OCI-LY7 (cell line): ENCODE data around the gene TMEM256. TPM values are rescaled to one million over a fixed set of nuclear protein-coding genes. Genes with fewer than 3 reads are reported as not detected.

ENCODE experiments used
- BruUV-seq: library from RNA; stranded (reverse); fragments of 400-500 nt; replicated peaks from 2 replicates; lab custom pipeline; 2021; lab: Mats Ljungman, UMichigan
- CTCF ChIA-PET: fragments of 300-600 bp; sonication (Branson Sonifier 250); formaldehyde crosslinking; loops from one replicate; lab custom pipeline; 2022; ENCODE audit warnings: antibody characterized with exemption; ENCODE audit not compliant: unreplicated experiment; lab: Charles Lee
- POLR2A ChIA-PET: fragments of 300-600 bp; sonication (Branson Sonifier 250); formaldehyde crosslinking; loops from one replicate; lab custom pipeline; 2022; ENCODE audit warnings: antibody characterized with exemption; lab: Charles Lee
- DNase-seq: peaks from one replicate; pipeline ENCODE4 v3.0.0-alpha.2; 2015; ENCODE audit warnings: low spot score
- H2AFZ ChIP-seq: fragments of 200-600 bp; sonication (generic), shearing (Covaris generic); 2 replicates; pipeline ENCODE4 v1.6.1; 2014; ENCODE audit warnings: mild to moderate bottlenecking, antibody characterized with exemption, low read length, moderate library complexity
- H3K27ac ChIP-seq: fragments of 200-600 bp; sonication (generic); 2 replicates; pipeline ENCODE4 v1.5.1; 2014; ENCODE audit warnings: mixed run types, low read depth, mild to moderate bottlenecking, moderate library complexity, low read length, inconsistent platforms; ENCODE audit not compliant: poor library complexity, severe bottlenecking
- H3K36me3 ChIP-seq: fragments of 200-600 bp; sonication (generic); 2 replicates; pipeline ENCODE4 v1.6.1; 2014; ENCODE audit warnings: mild to moderate bottlenecking, antibody characterized with exemption, low read length, moderate library complexity, mixed read lengths; ENCODE audit not compliant: insufficient read depth
- H3K4me1 ChIP-seq: fragments of 200-600 bp; sonication (generic); 2 replicates; pipeline ENCODE4 v1.5.1; 2014; ENCODE audit warnings: mild to moderate bottlenecking, low read length; ENCODE audit not compliant: insufficient read depth, poor library complexity, severe bottlenecking
- H3K4me2 ChIP-seq: fragments of 200-600 bp; sonication (generic); 2 replicates; pipeline ENCODE4 v1.6.1; 2014; ENCODE audit warnings: mild to moderate bottlenecking, low read length
- H3K4me3 ChIP-seq: fragments of 200-600 bp; sonication (generic); 2 replicates; pipeline ENCODE4 v1.5.1; 2014; ENCODE audit warnings: mild to moderate bottlenecking, low read depth, low read length; ENCODE audit not compliant: poor library complexity, severe bottlenecking
- H3K79me2 ChIP-seq: fragments of 200-600 bp; sonication (generic); 2 replicates; pipeline ENCODE4 v1.6.1; 2016; ENCODE audit warnings: low read depth, mild to moderate bottlenecking, low read length, moderate library complexity, mixed read lengths; ENCODE audit not compliant: insufficient read depth
- H3K9me2 ChIP-seq: fragments of 200-600 bp; sonication (generic); 2 replicates; pipeline ENCODE4 v1.6.1; 2016; ENCODE audit warnings: mild to moderate bottlenecking, low read length, mixed read lengths; ENCODE audit not compliant: insufficient read depth
- H3K9me3 ChIP-seq: fragments of 200-600 bp; sonication (generic); 2 replicates; pipeline ENCODE4 v1.6.1; 2014; ENCODE audit warnings: mild to moderate bottlenecking, mixed run types, low read length, mixed read lengths
- H4K20me1 ChIP-seq: fragments of 200-600 bp; sonication (generic); 2 replicates; pipeline ENCODE4 v1.6.1; 2014; ENCODE audit warnings: mild to moderate bottlenecking, antibody characterized with exemption, low read length, moderate library complexity, mixed read lengths; ENCODE audit not compliant: insufficient read depth
- CTCF ChIP-seq: fragments of 200-600 bp; sonication (generic); conservative IDR thresholded peaks from 2 replicates; pipeline ENCODE4 v1.5.1; 2014; ENCODE audit warnings: mild to moderate bottlenecking, antibody characterized with exemption, low read length, moderate library complexity, mixed read lengths
- EZH2phosphoT487 ChIP-seq: fragments of 200-600 bp; sonication (generic); IDR thresholded peaks from 2 replicates; pipeline ENCODE4 v1.6.1; 2018; ENCODE audit warnings: low read depth, borderline replicate concordance, mild to moderate bottlenecking, mixed run types, antibody characterized with exemption, low read length, moderate library complexity, mixed read lengths
- intact Hi-C: fragments of 100-400 bp; cut with micrococcal nuclease; formaldehyde crosslinking; loops from one replicate; pipeline ENCODE4 v1.10.0; 2022; ENCODE audit not compliant: unreplicated experiment
- total RNA-seq, 2 experiments: library from RNA; depleted of rRNA in 1 of 2; stranded (reverse); fragments of >200 nt in 1 of 2; shearing (Covaris generic) in 1 of 2; gene quantifications; 2 replicates each; pipeline ENCODE4 v1.2.3, GENCODE V29; 2014 to 2022

The TMEM256 gene
- total RNA-seq, 2 experiments from 2014 or later: 96.6 to 165 TPM

- Histone ChIP-seq H3K27ac (no peak within 1 kb of the TSS), H3K4me1 (no peaks in the 10 kb centered on the region), H2AFZ (no peak within 1 kb of the TSS), H3K79me2 (no peaks in the 10 kb centered on the region), H3K4me2 (no peak within 1 kb of the TSS), H3K9me3 (no peaks in the 10 kb centered on the region), H3K36me3 (no peaks in the 10 kb centered on the region), H3K4me3 (no peak within 1 kb of the TSS), H4K20me1 (no peaks in the 10 kb centered on the region), H3K9me2 (no peaks in the 10 kb centered on the region)
- no peak for DNase-seq
- CTCF ChIA-PET: no interaction called here
- intact Hi-C loops: no loop called here
- no TSS peak for BruUV-seq
- no peak for TF ChIP-seq EZH2phosphoT487
- TF ChIP-seq CTCF: no peak
- POLR2A ChIA-PET: no interaction called here
Observed at GRCh38 chr17:7428557-7428956, 24.7 kb upstream of the TMEM256 start, which contains the start of gene SPEM3. Gene SPEM3, plus strand, starts transcription at chr17:7428857. Its CDS starts 46 bp downstream, at chr17:7428903.

DNA sequence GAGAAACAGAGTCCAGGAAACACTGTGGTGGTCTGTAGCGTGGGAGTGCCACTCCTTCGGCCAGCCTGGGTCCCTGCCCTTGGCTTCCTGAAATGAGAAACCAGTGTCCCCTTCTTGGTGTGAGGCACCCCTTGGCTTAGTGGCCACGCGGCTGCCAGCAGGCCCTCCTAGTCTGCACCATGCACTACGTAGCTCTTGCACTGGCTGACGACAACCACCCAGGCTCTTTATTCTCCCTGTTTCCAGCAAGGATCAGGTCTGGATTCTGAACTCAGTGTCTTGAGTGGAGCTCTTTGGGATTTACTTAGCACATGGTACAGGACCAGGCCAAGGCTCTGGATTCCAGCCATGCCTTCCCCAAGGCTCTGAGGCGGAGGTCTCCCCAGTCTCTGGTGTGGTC is 23.7 kb upstream of the TMEM256 start:
- Histone ChIP-seq H3K27ac (no peak overlapping the region), H3K4me3 (no peak overlapping the region), H3K36me3 (no peaks in the 10 kb centered on the region), H2AFZ (no peak overlapping the region), H3K9me3 (no peaks in the 10 kb centered on the region), H3K79me2 (no peaks in the 10 kb centered on the region), H3K9me2 (no peaks in the 10 kb centered on the region), H3K4me2 (no peak overlapping the region), H3K4me1 (no peaks in the 10 kb centered on the region), H4K20me1 (no peaks in the 10 kb centered on the region)
- POLR2A ChIA-PET: interaction anchor here (0.6 kb wide), 1 partner anchor 13 kb away, joined by 5 read pairs; no protein-coding TSS in a partner anchor
- CTCF ChIA-PET: no interaction called here
- no peak for DNase-seq
- no TSS peak for BruUV-seq
- TF ChIP-seq CTCF (no peak), EZH2phosphoT487 (no peak)
- intact Hi-C loops: no loop called here

DNA sequence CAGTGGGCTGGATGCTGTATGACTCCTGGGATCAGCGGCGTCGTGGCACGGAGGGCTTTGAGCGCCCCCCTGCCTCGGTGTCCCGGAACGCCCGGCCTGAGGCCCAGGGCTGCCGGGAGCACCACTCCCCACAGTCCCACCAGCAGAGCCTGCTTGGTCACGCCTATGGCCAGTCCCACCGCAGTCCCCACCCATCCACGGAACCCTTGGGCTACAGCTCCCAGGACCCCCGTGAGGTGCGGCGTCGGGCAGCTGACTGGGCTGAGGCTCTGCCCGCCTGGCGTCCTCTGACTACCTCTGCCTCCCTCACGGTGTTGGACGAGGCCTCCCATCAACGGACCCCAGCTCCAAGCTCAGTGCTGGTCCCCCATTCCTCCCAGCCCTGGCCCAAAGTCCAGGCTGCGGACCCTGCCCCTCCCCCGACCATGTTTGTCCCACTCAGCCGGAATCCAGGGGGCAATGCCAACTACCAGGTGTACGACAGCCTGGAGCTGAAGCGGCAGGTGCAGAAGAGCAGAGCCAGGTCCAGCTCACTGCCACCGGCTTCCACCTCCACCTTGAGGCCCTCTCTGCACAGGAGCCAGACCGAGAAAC is 23.1 kb upstream of the TMEM256 start:
- Histone ChIP-seq H3K4me3 (no peak overlapping the region), H3K9me3 (no peaks in the 10 kb centered on the region), H2AFZ (no peak overlapping the region), H3K79me2 (no peaks in the 10 kb centered on the region), H3K27ac (no peak overlapping the region), H3K9me2 (no peaks in the 10 kb centered on the region), H3K36me3 (no peaks in the 10 kb centered on the region), H4K20me1 (no peaks in the 10 kb centered on the region), H3K4me2 (no peak overlapping the region), H3K4me1 (no peaks in the 10 kb centered on the region)
- no TSS peak for BruUV-seq
- POLR2A ChIA-PET: interaction anchor here (0.6 kb wide), 1 partner anchor 13 kb away, joined by 5 read pairs; no protein-coding TSS in a partner anchor
- TF ChIP-seq CTCF (no peak), EZH2phosphoT487 (no peak)
- intact Hi-C loops: no loop called here
- no peak for DNase-seq
- CTCF ChIA-PET: no interaction called here
